ENCODE results near the gene JUN. TPM values are rescaled to one million over a fixed set of nuclear protein-coding genes. Genes with fewer than 3 reads are reported as not detected.

JUN gene
- total RNA-seq, 1 experiment from 2014 or later, result 4.1 TPM

DNA sequence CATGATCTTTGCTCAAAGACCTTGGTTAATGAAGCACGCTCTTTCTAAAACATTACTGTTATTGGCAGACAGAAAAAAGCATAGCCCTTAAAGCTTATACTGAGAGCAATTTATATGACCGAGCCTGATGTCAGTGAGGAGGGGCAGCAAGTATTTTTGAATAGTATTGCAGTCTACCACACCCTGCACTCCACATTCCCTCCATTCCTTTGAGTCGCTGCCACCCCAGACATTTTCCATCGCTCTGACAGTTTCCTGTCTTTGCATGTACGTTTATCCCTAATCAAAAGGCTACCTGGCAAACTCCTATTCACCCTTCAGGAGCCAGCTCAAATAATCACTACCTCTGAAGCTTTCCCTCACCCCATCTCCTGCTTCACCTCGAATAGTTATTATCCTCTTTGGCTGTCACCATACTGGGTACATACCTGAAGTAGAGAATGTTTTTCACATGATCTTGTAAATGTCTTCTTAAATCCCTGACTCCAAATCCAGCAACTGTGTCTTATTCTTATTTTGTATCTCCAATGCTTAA, 5.5 kb upstream of the JUN start:
- no peak for DNase-seq (ENCODE audit: low read depth, low spot score)

DNA sequence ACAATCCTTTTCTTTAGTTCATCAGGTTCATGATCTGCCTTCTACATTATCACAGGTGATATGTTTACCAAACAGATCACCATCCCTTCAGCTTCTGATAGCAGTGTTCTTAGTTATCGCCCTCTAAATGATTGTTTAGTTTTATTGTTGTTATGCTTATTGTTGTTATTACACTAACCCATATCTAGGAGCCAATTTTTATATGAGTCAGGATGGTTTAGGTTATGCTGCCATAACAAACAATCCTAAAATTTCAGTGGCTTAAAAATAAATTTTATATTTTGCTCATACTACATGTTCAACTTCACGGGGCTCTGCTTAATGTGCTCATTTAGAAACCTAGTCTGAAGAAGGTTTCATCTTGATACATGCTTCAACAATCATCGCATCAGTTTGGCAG, 4.4 kb upstream of the JUN start:
- no peak for DNase-seq (ENCODE audit: low read depth, low spot score)
- in situ Hi-C loops (cut with HindIII; ENCODE audit: low pct_unique_long_range_greater_than_20kb, low sequenced_read_pairs), result no loop called here

More for the DNA sequence above, 5.5 kb upstream of the JUN start:
- in situ Hi-C loops (cut with HindIII; ENCODE audit: low pct_unique_long_range_greater_than_20kb, low sequenced_read_pairs), result no loop called here

DNA sequence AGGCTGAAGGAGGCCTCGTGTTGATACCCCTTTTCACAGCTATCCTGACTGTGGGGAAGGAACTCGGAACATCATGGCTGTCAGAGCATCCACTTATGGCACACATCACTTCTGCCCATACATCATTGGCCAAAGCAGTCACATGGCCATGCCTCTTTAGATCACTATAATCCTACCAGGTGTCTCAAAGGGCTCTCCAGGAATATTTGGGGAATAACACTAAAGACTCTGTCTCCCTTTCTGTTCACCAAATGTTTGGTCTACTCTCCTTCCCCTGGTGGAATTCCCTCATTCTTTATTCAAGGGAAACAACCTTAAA, 3.0 kb upstream of the JUN start:
- in situ Hi-C loops (cut with HindIII; ENCODE audit: low pct_unique_long_range_greater_than_20kb, low sequenced_read_pairs), result no loop called here
- no peak for DNase-seq (ENCODE audit: low read depth, low spot score)

DNA sequence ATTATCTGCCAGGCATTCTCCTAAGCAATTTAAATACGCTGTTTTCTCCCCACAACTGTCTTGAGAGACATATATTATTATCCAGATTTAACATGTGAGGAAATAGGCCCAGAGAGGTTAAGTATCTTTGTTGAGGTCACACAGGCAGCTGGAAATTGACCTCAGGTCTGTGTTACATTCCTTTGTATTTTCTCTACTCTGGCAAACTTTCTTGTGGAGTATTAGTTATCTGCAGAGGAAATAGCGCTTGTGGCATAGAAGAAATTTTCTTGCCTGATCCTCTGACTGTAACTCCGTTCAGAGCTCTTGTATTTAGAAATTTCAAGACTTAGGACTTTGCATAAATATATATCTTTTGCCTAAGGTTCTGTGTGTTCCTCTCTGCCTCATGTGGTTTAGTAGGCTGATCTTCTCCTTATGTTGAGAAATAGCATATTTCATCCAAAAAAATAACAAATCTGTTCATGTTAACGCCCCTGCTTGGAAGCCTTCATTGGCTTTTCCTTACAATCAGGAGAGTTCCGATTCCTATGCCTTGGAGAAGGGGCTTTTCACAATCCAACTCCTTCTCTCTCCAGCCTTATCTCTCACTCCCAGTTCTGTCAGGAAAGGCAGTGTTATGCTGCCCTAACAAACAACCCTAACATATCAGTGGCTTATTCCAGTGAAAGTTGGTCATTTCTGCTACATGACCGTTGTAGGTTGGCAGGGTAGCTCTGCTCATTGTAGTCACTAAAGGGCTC, 2.5 kb upstream of the JUN start:
- DNase-seq (ENCODE audit: low read depth, low spot score), result no peak
- in situ Hi-C loops (cut with HindIII; ENCODE audit: low pct_unique_long_range_greater_than_20kb, low sequenced_read_pairs), result no loop called here

DNA sequence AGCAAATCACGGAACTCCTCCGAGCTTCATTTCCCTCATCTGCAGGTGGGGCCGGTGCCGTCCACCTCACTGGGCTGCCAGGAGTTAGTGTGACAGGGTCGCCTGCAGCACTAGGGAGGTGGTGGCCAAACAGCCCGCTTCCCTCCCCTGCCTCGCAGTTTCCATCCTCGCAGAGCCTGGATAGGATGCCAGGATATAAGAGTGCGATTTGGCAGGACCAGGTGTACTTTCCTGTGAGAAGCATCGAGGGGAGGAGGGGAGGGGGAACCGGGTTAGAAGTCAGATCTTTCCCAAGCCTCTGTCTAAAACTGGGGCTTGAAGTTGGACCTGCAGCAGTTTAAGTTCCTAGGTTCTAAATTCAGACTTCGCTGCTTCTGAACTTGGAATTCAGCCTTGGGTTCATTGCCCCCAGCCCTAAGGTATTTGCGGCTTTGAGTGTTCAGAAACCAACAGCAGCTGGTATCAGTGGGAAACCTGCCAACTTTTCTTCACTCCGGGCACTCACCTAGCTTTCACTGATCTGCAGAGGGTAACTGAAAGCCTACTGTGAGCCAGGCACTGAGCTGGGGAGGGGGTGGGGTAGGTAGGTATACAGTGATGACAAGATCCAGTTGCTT, 1.7 kb upstream of the JUN start:
- peak; percentile 2 for DNase-seq (ENCODE audit: low read depth, low spot score)
- in situ Hi-C loops (cut with HindIII; ENCODE audit: low pct_unique_long_range_greater_than_20kb, low sequenced_read_pairs), result no loop called here

DNA sequence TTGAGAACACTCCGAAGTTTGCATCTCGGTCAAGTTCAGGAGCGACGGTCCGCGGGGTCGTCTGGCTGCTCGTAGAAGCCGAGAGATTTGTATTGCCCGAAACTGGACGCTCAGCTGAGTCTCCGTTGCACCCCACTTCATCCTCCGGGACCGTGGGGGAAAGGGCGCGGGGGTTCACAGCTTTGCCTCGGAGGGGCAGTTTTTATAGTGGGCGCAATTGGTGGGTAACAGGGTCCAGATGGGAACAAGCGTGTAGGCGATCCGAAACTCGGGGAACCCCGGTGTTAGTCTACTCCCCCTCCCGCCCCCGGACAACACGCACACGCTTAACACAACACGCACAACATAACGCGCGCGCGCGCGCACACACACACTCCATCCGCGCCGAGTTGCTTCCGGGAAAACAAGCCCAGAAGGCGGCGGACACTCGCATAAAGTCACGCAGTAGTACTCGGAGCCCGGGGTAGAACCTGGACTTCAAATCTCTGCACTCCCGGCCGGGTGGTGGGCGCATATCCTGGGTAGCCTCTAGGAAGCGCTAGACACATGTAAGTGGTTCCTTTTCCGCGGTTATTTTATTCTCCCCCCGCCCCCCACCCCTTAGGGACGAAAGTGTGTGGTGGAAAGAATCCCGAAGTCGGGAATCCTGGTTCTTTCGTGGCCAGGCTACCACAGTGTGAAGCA, 1.1 kb upstream of the JUN start:
- in situ Hi-C loops (cut with HindIII; ENCODE audit: low pct_unique_long_range_greater_than_20kb, low sequenced_read_pairs), result no loop called here

DNA sequence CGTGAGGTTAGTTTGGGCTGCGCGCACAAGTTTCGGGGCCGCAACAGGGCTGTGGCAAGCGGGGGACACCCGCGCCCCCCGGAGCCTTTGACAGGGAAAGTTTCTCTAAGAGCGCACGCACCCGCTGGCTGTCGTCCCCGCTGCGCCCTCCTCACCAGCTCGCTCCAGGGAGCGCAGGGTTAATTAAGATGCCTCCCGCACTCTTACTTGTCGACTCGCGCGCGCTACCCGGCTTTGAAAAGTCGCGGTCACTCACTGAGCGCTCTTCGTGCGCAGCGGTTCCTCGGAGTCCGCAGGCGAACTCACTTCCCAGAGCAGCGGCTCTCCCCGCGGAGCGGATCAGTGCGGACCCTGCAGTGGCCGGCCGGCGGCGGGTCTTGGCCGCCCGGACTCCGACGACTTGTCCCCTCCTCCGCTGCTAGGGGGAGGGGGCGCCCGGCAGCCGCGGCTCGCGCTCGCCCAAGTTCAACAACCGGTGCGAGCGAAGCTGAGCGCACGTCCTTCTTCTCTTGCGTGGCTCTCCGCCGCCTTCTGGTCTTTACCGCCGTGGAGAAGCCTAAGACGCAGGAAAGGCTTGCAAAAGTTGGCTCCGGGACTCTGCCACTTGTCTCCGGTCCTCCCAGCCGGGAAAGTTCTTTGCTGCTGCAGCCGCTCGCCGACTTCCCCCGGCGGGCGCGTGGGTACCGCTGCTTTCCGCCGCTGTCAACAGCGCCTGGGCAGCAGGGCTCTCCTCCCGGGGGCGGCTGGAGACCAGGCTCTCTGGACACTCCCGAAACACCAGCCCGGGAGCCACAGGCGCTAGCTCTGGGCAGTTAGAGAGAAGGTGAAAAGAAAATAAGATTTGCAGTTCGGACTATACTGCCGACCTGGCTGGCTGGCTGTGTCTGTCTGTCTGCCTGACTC, 506 bp downstream of the JUN start:
- in situ Hi-C loops (cut with HindIII; ENCODE audit: low pct_unique_long_range_greater_than_20kb, low sequenced_read_pairs), result no loop called here
- peak; percentile 30 for DNase-seq (ENCODE audit: low read depth, low spot score)

More for the DNA sequence above, 1.1 kb upstream of the JUN start:
- DNase-seq (ENCODE audit: low read depth, low spot score), result peak; percentile 81

DNA sequence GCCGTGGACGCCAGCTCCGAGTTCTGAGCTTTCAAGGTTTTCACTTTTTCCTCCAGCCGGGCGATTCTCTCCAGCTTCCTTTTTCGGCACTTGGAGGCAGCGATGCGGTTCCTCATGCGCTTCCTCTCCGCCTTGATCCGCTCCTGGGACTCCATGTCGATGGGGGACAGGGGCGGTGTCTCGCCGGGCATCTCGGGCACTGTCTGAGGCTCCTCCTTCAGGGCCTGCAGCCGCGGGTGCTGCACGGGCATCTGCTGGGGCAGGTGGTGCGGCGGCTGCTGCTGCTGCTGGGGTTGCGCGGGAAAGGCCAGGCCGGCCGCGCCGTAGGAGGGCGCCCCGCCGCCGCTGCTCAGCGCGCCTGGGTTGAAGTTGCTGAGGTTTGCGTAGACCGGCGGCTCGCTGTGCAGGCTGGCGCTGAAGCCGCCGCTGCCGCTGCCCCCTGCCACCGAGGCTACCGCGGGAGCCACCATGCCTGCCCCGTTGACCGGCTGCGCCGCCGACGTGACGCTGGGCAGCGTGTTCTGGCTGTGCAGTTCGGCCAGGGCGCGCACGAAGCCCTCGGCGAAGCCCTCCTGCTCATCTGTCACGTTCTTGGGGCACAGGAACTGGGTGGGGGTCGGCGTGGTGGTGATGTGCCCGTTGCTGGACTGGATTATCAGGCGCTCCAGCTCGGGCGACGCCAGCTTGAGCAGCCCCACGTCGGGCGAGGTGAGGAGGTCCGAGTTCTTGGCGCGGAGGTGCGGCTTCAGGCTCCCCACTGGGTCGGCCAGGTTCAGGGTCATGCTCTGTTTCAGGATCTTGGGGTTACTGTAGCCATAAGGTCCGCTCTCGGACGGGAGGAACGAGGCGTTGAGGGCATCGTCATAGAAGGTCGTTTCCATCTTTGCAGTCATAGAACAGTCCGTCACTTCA, 1.4 kb downstream of the JUN start:
- in situ Hi-C loops (cut with HindIII; ENCODE audit: low pct_unique_long_range_greater_than_20kb, low sequenced_read_pairs), result no loop called here
- DNase-seq (ENCODE audit: low read depth, low spot score), result peak; percentile 22

DNA sequence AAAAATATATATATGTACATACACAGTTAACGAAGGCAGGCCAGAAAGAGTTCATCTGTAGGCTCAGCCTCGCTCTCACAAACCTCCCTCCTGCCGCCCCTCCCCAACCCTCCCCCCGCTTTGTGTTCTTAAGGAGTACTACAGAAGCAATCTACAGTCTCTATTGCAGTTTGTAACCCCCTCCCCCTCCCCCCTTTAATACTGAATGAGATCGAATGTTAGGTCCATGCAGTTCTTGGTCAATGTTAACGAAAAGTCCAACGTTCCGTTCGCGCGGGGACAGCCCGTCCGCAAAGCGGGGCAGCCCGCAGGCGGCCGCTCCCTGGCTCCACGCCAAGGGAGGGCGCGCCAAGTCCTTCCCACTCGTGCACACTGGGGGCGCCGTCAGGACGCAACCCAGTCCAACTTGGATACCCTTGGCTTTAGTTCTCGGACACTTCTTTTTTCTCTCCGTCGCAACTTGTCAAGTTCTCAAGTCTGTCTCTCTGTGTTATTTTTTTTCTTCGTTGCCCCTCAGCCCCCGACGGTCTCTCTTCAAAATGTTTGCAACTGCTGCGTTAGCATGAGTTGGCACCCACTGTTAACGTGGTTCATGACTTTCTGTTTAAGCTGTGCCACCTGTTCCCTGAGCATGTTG, 2.2 kb downstream of the JUN start:
- DNase-seq (ENCODE audit: low read depth, low spot score), result peak; percentile 25

DNA sequence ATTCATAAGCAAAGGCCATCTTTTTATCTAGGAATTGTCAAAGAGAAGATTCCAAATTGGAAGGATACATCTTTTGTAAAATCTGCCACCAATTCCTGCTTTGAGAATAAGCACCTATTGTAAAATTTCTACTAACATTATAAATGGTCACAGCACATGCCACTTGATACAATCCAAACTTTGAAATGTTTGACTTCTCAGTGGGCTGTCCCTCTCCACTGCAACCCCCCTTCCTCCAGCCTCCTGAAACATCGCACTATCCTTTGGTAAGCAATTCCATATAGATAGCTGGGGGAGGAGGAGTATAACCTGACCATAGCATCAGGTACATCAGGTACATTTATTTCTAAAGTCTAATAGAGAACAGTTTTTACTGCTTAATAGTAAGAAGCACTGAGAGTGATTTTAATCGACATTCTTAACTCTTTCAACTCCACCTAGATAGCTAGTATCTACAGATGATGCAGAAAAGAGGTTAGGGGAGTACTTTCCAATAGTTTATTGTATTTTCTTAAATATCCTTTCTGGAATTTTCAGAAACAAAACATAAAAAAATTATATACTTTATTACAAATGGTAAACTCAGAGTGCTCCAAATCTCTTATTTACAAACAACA, 2.9 kb downstream of the JUN start:
- no peak for DNase-seq (ENCODE audit: low read depth, low spot score)
- in situ Hi-C loops (cut with HindIII; ENCODE audit: low pct_unique_long_range_greater_than_20kb, low sequenced_read_pairs), result no loop called here

More for the DNA sequence above, 2.2 kb downstream of the JUN start:
- in situ Hi-C loops (cut with HindIII; ENCODE audit: low pct_unique_long_range_greater_than_20kb, low sequenced_read_pairs), result no loop called here

DNA sequence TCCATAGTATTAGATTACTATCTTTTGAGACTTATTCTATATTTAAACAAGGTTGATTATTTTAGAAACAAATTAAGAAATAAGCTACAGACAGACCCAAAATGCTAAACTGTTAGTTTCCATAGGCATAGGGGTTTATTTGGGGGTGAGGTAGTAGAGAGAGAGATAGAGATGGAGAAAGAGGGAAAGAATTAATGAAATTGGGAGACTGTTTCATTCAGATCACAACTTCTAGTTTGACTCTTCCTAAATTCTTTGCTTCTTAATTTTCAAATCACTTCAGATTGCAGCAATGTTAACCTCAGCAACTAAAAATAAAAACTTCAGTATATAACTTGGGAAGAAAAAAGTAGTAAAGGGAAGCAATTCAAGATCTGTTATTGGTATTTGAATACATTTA, 3.4 kb downstream of the JUN start:
- in situ Hi-C loops (cut with HindIII; ENCODE audit: low pct_unique_long_range_greater_than_20kb, low sequenced_read_pairs), result no loop called here
- DNase-seq (ENCODE audit: low read depth, low spot score), result no peak

DNA sequence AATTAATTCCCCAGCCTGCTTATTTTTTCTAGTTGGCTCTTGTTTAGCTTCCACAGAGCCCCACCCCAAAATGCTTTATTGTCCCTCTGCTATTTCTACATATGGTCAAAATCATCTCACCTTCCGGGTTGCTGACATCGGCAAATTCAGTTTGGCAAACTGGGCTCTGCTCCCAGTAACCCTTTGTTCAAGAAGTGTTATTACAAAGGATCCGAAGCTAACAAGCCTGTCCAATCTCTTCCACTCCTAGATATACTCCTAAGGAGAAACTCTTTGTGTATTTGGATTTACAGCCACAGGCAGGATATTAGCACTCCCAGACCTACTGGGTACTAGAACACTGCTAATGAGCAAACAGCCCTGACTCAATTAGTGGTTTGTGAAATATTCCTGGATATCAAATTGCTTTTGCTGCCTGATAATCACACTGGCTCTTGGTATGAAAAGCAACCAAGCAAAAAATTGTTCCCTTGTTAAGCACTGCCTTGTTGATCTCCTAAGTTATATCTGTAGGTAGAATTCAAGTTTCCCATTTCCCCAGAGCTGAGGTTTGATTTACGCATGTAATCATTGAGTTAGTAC, 4.0 kb downstream of the JUN start:
- in situ Hi-C loops (cut with HindIII; ENCODE audit: low pct_unique_long_range_greater_than_20kb, low sequenced_read_pairs), result no loop called here
- no peak for DNase-seq (ENCODE audit: low read depth, low spot score)

DNA sequence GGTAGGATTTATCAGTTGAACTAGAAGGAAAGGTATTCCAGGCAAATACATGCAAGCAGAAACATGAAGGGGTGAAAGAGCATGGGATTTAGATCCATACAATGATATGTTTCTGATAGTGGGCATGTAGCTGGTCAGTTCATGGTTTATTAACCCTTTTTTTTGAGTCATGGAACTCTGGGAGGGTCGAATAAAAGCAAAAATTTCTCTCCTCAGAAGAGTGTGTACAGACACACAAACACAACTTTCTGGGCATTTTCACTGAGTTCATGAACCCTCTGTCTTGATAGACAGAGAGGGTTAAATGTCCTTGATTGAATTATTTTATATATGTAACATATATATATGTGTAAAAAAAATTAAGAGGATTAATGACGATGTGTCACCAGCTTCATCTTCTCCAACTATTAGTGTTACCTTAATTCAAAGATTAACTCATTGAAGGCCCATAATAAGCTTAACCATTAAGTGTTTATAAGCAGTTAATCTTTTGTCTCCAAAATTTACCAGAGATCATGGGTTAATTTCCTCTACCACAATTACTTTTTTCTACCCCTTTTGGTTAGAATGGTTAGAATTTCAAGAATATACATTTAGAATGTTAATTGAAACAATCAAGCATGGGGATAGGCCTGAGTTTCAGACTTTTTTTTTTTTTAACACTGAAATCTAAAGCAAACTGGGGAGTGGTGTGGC, 4.6 kb downstream of the JUN start:
- in situ Hi-C loops (cut with HindIII; ENCODE audit: low pct_unique_long_range_greater_than_20kb, low sequenced_read_pairs), result no loop called here
- DNase-seq (ENCODE audit: low read depth, low spot score), result no peak

DNA sequence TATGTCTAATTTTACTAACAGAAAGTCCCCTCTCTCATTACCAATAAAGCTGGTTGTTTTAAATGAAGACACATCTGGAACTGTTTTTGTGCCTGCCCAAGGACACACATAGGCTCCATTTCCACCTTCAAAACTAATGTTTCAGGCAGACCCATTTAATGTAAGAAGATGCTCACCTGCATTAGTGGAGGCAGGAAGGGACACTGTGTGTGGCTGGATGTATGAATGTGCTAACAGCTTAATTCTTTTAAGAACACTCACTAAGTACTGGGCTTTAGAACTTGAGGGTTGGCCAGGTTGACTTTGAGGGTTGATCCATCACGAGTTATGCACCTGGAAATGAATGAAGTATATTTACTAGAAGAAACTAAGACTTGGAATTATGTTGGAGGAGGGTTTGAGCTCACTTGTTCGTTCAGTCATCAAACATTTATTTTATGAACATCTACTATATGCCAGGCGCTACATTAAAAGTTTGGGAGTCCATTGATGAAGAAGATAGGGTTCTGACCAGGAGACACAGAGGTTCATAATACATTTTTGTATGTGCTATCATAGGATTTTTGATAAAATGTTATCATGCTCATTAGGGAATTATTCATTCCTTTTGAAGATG, 5.4 kb downstream of the JUN start:
- in situ Hi-C loops (cut with HindIII; ENCODE audit: low pct_unique_long_range_greater_than_20kb, low sequenced_read_pairs), result no loop called here
- no peak for DNase-seq (ENCODE audit: low read depth, low spot score)

DNA sequence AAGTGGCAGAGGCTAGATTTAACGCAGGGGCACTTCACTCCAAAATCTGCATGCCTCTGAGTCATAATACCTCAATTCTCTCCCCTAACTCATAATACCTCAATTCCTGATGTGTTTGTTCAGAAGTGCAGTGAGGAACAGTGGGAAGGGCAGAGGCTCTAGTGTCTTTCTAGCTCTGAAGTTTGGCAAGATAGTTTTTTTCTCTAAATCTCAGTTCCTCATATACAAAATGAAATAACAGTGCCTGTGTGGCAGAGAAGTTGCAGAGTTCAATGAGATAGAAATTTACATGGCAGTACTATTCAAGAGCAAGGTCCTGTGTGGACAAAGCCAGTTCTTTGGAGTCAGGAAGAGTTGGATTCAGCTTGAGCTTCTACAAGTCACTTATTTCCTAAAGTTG, 9.8 kb downstream of the JUN start:
- in situ Hi-C loops (cut with HindIII; ENCODE audit: low pct_unique_long_range_greater_than_20kb, low sequenced_read_pairs), result no loop called here
- DNase-seq (ENCODE audit: low read depth, low spot score), result no peak
